ENCODE results near the gene CPSF3. TPM values are rescaled to one million over a fixed set of nuclear protein-coding genes. Genes with fewer than 3 reads are reported as not detected.

CPSF3 gene
- total RNA-seq, 6 experiments from 2014 or later = 40.6 to 49.8 (median 44.5) TPM

- Mint-ChIP-seq H3K4me1 (ENCODE audit: low read depth) (no peaks in the 10 kb centered on the region; the same call in none of the 2 replicates), H3K9me3 (no peaks in the 10 kb centered on the region), H3K36me3 (ENCODE audit: low read depth) (peaks cover 15% of the 10 kb centered on the region), H3K27me3 (ENCODE audit: insufficient read depth) (peaks cover 5% of the 10 kb centered on the region; the same call in 1 of the 2 replicates), H3K27ac (no peak overlapping the region), H3K4me3 (no peak overlapping the region)
- no peak for DNase-seq
- no peak for TF ChIP-seq CTCF (IDR thresholded peaks at IDR 0.05)
Observed at GRCh38 chr2:9462886-9463697, 39.6 kb downstream of the CPSF3 start.

- no peak for TF ChIP-seq CTCF (IDR thresholded peaks at IDR 0.05)
- Mint-ChIP-seq H3K4me3 (no peak overlapping the region), H3K27me3 (ENCODE audit: insufficient read depth) (peaks cover 5% of the 10 kb centered on the region; the same call in 1 of the 2 replicates), H3K4me1 (ENCODE audit: low read depth) (no peaks in the 10 kb centered on the region; the same call in none of the 2 replicates), H3K9me3 (no peaks in the 10 kb centered on the region), H3K36me3 (ENCODE audit: low read depth) (peaks cover 15% of the 10 kb centered on the region), H3K27ac (no peak overlapping the region)
- no peak for DNase-seq
Observed at GRCh38 chr2:9463698-9464034, 40.2 kb downstream of the CPSF3 start.

GRCh38 chr2:9465170-9465569 is 41.7 kb downstream of the CPSF3 start:
- Mint-ChIP-seq H3K36me3 (ENCODE audit: low read depth) (peaks cover 11% of the 10 kb centered on the region), H3K4me1 (ENCODE audit: low read depth) (no peaks in the 10 kb centered on the region; the same call in none of the 2 replicates), H3K27ac (no peak overlapping the region), H3K4me3 (no peak overlapping the region), H3K27me3 (ENCODE audit: insufficient read depth) (peaks cover 5% of the 10 kb centered on the region; the same call in 1 of the 2 replicates), H3K9me3 (no peaks in the 10 kb centered on the region)
- DNase-seq = no peak
- no peak for TF ChIP-seq CTCF (IDR thresholded peaks at IDR 0.05)

- Mint-ChIP-seq H3K4me1 (ENCODE audit: low read depth) (no peaks in the 10 kb centered on the region; the same call in none of the 2 replicates), H3K27me3 (ENCODE audit: insufficient read depth) (peaks cover 5% of the 10 kb centered on the region; the same call in 1 of the 2 replicates), H3K27ac (no peak overlapping the region), H3K4me3 (no peak overlapping the region), H3K9me3 (no peaks in the 10 kb centered on the region), H3K36me3 (ENCODE audit: low read depth) (peaks cover 8% of the 10 kb centered on the region)
- TF ChIP-seq CTCF (IDR thresholded peaks at IDR 0.05) = no peak
- DNase-seq = no peak
Observed at GRCh38 chr2:9466147-9466683, 42.8 kb downstream of the CPSF3 start.

- Mint-ChIP-seq H3K4me1 (ENCODE audit: low read depth) (no peaks in the 10 kb centered on the region; the same call in none of the 2 replicates), H3K36me3 (ENCODE audit: low read depth) (peaks cover 19% of the 10 kb centered on the region), H3K27ac (no peak overlapping the region), H3K9me3 (no peaks in the 10 kb centered on the region), H3K4me3 (no peak overlapping the region), H3K27me3 (ENCODE audit: insufficient read depth) (peaks cover 5% of the 10 kb centered on the region; the same call in 1 of the 2 replicates)
- no peak for TF ChIP-seq CTCF (IDR thresholded peaks at IDR 0.05)
- DNase-seq = no peak
Observed at GRCh38 chr2:9467687-9468086, 44.2 kb downstream of the CPSF3 start.
